H9 (cell line): ENCODE results near the gene ZNF445. TPM values are rescaled to one million over a fixed set of nuclear protein-coding genes. Genes with fewer than 3 reads are reported as not detected.

Source experiments
- DNase-seq: peaks from one replicate; pipeline ENCODE4 v3.0.0-alpha.2; 2017
- H2AFZ ChIP-seq: one replicate; pipeline ENCODE4 v1.6.1; 2013; ENCODE audit warnings: mild to moderate bottlenecking, low read length, control low read depth, moderate library complexity
- H2AK5ac ChIP-seq: 2 replicates; pipeline ENCODE4 v1.6.1; 2013; ENCODE audit warnings: low read length, control low read depth, mixed read lengths; ENCODE audit not compliant: insufficient read length
- H2BK120ac ChIP-seq: one replicate; pipeline ENCODE4 v1.6.1; 2013; ENCODE audit warnings: low read depth, mild to moderate bottlenecking, low read length, control low read depth, inconsistent platforms; ENCODE audit not compliant: poor library complexity, severe bottlenecking
- H2BK12ac ChIP-seq: 2 replicates; pipeline ENCODE4 v1.6.1; 2013; ENCODE audit warnings: low read length, control low read depth, mixed read lengths, low read depth; ENCODE audit not compliant: insufficient read length
- H2BK15ac ChIP-seq: 2 replicates; pipeline ENCODE4 v1.6.1; 2013; ENCODE audit warnings: low read depth, low read length, control low read depth
- H2BK20ac ChIP-seq: one replicate; pipeline ENCODE4 v1.6.1; 2013; ENCODE audit warnings: low read depth, mild to moderate bottlenecking, low read length, control low read depth, inconsistent platforms; ENCODE audit not compliant: poor library complexity, severe bottlenecking
- H2BK5ac ChIP-seq: 2 replicates; pipeline ENCODE4 v1.6.1; 2013; ENCODE audit warnings: low read length, control low read depth, mixed read lengths; ENCODE audit not compliant: insufficient read length
- H3K14ac ChIP-seq: 2 replicates; pipeline ENCODE4 v1.6.1; 2013; ENCODE audit warnings: low read length, control low read depth; ENCODE audit not compliant: insufficient read depth
- H3K18ac ChIP-seq: 2 replicates; pipeline ENCODE4 v1.6.1; 2013; ENCODE audit warnings: low read depth, mild to moderate bottlenecking, mixed read lengths, low read length, control low read depth; ENCODE audit not compliant: insufficient read length
- H3K23ac ChIP-seq: 2 replicates; pipeline ENCODE4 v1.6.1; 2013; ENCODE audit warnings: low read length, control low read depth, mixed read lengths, low read depth; ENCODE audit not compliant: insufficient read length
- H3K23me2 ChIP-seq: 2 replicates; pipeline ENCODE4 v1.6.1; 2013; ENCODE audit warnings: low read depth, mild to moderate bottlenecking, mixed read lengths, low read length, control low read depth; ENCODE audit not compliant: insufficient read length, poor library complexity, severe bottlenecking
- H3K27ac ChIP-seq: 2 replicates; pipeline ENCODE4 v1.5.1; 2013; ENCODE audit warnings: low read length, control low read depth, mixed read lengths, low read depth; ENCODE audit not compliant: insufficient read length
- H3K27me3 ChIP-seq: 2 replicates; pipeline ENCODE4 v1.6.1; 2013; ENCODE audit warnings: low read length, control low read depth, inconsistent platforms; ENCODE audit not compliant: insufficient read depth
- H3K4ac ChIP-seq: 2 replicates; pipeline ENCODE4 v1.6.1; 2013; ENCODE audit warnings: low read depth, mild to moderate bottlenecking, control low read depth, inconsistent platforms, low read length, moderate library complexity
- H3K4me1 ChIP-seq: 2 replicates; pipeline ENCODE4 v1.6.1; 2013; ENCODE audit warnings: low read length, control low read depth, inconsistent platforms; ENCODE audit not compliant: insufficient read depth
- H3K4me2 ChIP-seq: 2 replicates; pipeline ENCODE4 v1.6.1; 2013; ENCODE audit warnings: low read length, control low read depth, mixed read lengths; ENCODE audit not compliant: insufficient read length, insufficient read depth
- H3K56ac ChIP-seq: 2 replicates; pipeline ENCODE4 v1.6.1; 2013; ENCODE audit warnings: low read depth, mild to moderate bottlenecking, mixed read lengths, low read length, control low read depth; ENCODE audit not compliant: insufficient read length
- H3K79me1 ChIP-seq: 2 replicates; pipeline ENCODE4 v1.6.1; 2013; ENCODE audit warnings: low read depth, mild to moderate bottlenecking, moderate library complexity, low read length, control low read depth, inconsistent platforms; ENCODE audit not compliant: insufficient read depth, poor library complexity, severe bottlenecking
- H3K79me2 ChIP-seq: 2 replicates; pipeline ENCODE4 v1.6.1; 2013; ENCODE audit warnings: low read length, control low read depth, inconsistent platforms; ENCODE audit not compliant: insufficient read depth
- H3K9ac ChIP-seq: 2 replicates; pipeline ENCODE4 v1.6.1; 2013; ENCODE audit warnings: low read length, control low read depth, mixed read lengths; ENCODE audit not compliant: insufficient read length; ENCODE audit errors: extremely low read depth
- H3K9me3 ChIP-seq: one replicate; pipeline ENCODE4 v1.6.1; 2013; ENCODE audit warnings: low read depth, low read length, inconsistent platforms; ENCODE audit not compliant: control insufficient read depth
- H3T11ph ChIP-seq: one replicate; pipeline ENCODE4 v1.6.1; 2013; ENCODE audit warnings: mild to moderate bottlenecking, low read length, control low read depth, inconsistent platforms
- H4K20me1 ChIP-seq: one replicate; pipeline ENCODE4 v1.6.1; 2013; ENCODE audit not compliant: control insufficient read depth, insufficient read length, insufficient read depth
- H4K5ac ChIP-seq: 2 replicates; pipeline ENCODE4 v1.6.1; 2013; ENCODE audit warnings: low read depth, mild to moderate bottlenecking, mixed read lengths, low read length, control low read depth; ENCODE audit not compliant: insufficient read length
- H4K8ac ChIP-seq: replicated peaks from 2 replicates; pipeline ENCODE4 v1.6.1; 2013; ENCODE audit warnings: low read length, control low read depth, mixed read lengths, low read depth; ENCODE audit not compliant: insufficient read length
- H4K91ac ChIP-seq: 2 replicates; pipeline ENCODE4 v1.6.1; 2013; ENCODE audit warnings: low read depth, mild to moderate bottlenecking, moderate library complexity, mixed read lengths, low read length, control low read depth; ENCODE audit not compliant: insufficient read length
- H3K27ac Mint-ChIP-seq, 3 experiments: 2 replicates in 2 of 3; 3 replicates in 1 of 3; pipeline ENCODE4 v1.8.0; 2020 to 2021; ENCODE audit warnings: mixed read lengths in 3 of 3, mild to moderate bottlenecking in 1 of 3, moderate library complexity in 1 of 3
- H3K27me3 Mint-ChIP-seq: 2 replicates; pipeline ENCODE4 v1.8.0; 2021; ENCODE audit warnings: low read depth, mild to moderate bottlenecking, moderate library complexity, mixed read lengths
- H3K36me3 Mint-ChIP-seq, 3 experiments: 2 replicates in 2 of 3; 3 replicates in 1 of 3; pipeline ENCODE4 v1.8.0; 2020 to 2021; ENCODE audit warnings: low read depth in 3 of 3, mixed read lengths in 3 of 3; ENCODE audit not compliant: insufficient read depth in 1 of 3
- H3K4me1 Mint-ChIP-seq, 2 experiments: 2 replicates each; pipeline ENCODE4 v1.8.0; 2020; ENCODE audit warnings: mixed read lengths in 2 of 2
- H3K4me3 Mint-ChIP-seq, 2 experiments: 2 replicates in 1 of 2; 3 replicates in 1 of 2; pipeline ENCODE4 v1.8.0; 2020 to 2021; ENCODE audit warnings: mild to moderate bottlenecking in 2 of 2, mixed read lengths in 2 of 2, moderate library complexity in 1 of 2
- H3K9me3 Mint-ChIP-seq, 2 experiments: 2 replicates in 1 of 2; 3 replicates in 1 of 2; pipeline ENCODE4 v1.8.0; 2020; ENCODE audit warnings: mild to moderate bottlenecking in 2 of 2, mixed read lengths in 2 of 2, moderate library complexity in 1 of 2
- WGBS: extraction: QIAGEN DNeasy Blood & Tissue Kit; methylation state at CpG from one replicate; pipeline ENCODE4 v1.1.7; 2013; ENCODE audit warnings: missing lambda C conversion rate, low lambda C conversion rate, mixed read lengths; ENCODE audit not compliant: insufficient read length; ENCODE audit errors: extremely low coverage; 5-methylcytosine and 5-hydroxymethylcytosine counted together
- total RNA-seq: library from RNA; stranded (reverse); gene quantifications from 2 replicates; pipeline ENCODE4 v1.2.1, GENCODE V29; 2021
- TF ChIP-seq, protein P1 (sequence below): fragments of 200-600 bp; sonication (generic); conservative IDR thresholded peaks from 3 replicates; pipeline ENCODE4 v1.8.0; 2021; ENCODE audit warnings: antibody characterized with exemption, mild to moderate bottlenecking

The ZNF445 gene
- total RNA-seq, 1 experiment from 2014 or later = 26.0 TPM

DNA sequence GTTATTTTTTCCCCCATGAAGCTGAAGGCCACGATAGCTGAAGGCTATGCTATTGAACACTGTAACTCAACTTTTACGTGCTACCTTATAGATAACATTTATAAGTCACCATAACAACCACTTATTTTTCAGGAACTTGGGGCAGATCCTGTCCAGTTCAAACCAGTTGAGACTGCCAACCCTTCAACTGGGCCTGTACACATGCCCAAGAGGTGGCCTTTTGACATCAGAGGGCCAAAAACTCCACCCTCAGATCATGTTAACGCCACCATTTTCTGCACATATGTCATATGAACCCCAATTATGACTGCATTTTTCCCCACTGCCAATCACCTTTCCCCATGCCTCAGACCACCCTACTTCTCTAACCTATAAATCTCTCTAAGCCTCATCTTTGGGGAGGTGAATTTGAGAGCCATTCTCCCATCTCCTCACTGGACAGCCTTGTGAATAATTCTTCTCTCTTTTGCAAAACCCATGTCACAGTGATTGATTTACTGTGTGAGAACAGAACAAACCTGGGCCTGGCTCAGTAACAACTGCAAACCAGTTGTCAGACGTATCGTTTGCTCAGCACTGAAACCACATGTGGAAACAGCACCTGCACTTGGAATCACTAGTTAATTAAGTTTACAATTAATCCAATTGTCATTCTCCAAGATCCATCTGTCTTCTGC lies 42.5 kb downstream of the ZNF445 start:
- Histone ChIP-seq H2AFZ (no peak overlapping the region), H3T11ph (no peak overlapping the region), H4K5ac (no peak overlapping the region), H3K9ac (no peak overlapping the region), H3K4ac (no peak overlapping the region), H3K27ac (no peak overlapping the region), H2BK15ac (no peak overlapping the region), H3K23me2 (no peaks in the 10 kb centered on the region), H3K27me3 (no peaks in the 10 kb centered on the region), H4K91ac (no peak overlapping the region), H2AK5ac (no peak overlapping the region), H3K18ac (no peak overlapping the region), H2BK5ac (no peak overlapping the region), H3K4me1 (no peaks in the 10 kb centered on the region), H4K20me1 (no peaks in the 10 kb centered on the region), H2BK12ac (no peak overlapping the region), H3K79me2 (no peaks in the 10 kb centered on the region), H3K9me3 (no peaks in the 10 kb centered on the region), H3K56ac (no peak overlapping the region), H4K8ac (no peak overlapping the region), H2BK120ac (no peak overlapping the region), H3K23ac (no peak overlapping the region), H3K4me2 (no peak overlapping the region), H3K14ac (no peak overlapping the region), H3K79me1 (no peaks in the 10 kb centered on the region), H2BK20ac (no peak overlapping the region)
- Mint-ChIP-seq H3K27ac (no peak overlapping the region; a peak in 1 of 7 replicates), H3K4me1 (peaks cover 6% of the 10 kb centered on the region in 2 experiments), H3K36me3 (peaks cover 2 to 8% (median 6%) of the 10 kb centered on the region in 3 experiments; a peak in 4 of 7 replicates), H3K27me3 (peaks cover 1% of the 10 kb centered on the region; the same call in 1 of the 2 replicates), H3K9me3 (no peaks in the 10 kb centered on the region), H3K4me3 (no peak overlapping the region)
- DNase-seq = no peak
- no CpG with 5 or more reads among the region's 5 CpGs for WGBS
- TF ChIP-seq, protein P1, sequence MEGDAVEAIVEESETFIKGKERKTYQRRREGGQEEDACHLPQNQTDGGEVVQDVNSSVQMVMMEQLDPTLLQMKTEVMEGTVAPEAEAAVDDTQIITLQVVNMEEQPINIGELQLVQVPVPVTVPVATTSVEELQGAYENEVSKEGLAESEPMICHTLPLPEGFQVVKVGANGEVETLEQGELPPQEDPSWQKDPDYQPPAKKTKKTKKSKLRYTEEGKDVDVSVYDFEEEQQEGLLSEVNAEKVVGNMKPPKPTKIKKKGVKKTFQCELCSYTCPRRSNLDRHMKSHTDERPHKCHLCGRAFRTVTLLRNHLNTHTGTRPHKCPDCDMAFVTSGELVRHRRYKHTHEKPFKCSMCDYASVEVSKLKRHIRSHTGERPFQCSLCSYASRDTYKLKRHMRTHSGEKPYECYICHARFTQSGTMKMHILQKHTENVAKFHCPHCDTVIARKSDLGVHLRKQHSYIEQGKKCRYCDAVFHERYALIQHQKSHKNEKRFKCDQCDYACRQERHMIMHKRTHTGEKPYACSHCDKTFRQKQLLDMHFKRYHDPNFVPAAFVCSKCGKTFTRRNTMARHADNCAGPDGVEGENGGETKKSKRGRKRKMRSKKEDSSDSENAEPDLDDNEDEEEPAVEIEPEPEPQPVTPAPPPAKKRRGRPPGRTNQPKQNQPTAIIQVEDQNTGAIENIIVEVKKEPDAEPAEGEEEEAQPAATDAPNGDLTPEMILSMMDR = no peak
